ENCODE measurements around the gene STRA8.

GRCh38 chr7:135231686-135232085 lies 2.0 kb upstream of the STRA8 start:
- TF ChIP-seq CTCF (IDR thresholded peaks at IDR 0.05), result no peak
- no peak for TF ChIP-seq POLR2A (IDR thresholded peaks at IDR 0.05)
